Measurements from ENCODE around the gene RHAG.

RHAG gene

GRCh38 chr6:49563006-49563886, 73.4 kb downstream of the RHAG start:
- DNase-seq: no peak

GRCh38 chr6:49558238-49558637, 78.4 kb downstream of the RHAG start:
- no peak for DNase-seq

DNA sequence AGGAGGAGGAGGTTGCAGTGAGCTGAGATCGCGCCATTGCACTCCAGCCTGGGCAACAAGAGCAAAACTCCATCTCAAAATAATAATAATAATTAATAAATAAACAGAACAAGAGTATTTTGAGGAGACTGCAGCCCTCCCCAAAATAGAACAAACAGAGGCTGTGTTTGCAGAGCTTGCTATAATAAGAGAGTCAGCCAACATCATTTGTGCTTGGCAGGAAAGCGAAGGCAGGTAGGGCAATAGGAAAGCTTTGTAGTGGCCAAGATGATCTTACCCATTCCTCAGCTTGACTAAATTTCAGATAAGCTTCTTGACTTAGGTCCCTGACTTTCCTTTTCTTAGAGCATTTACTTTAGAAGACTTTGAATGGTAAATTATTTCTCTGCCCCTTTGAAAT, 79.5 kb downstream of the RHAG start:
- no peak for DNase-seq

DNA sequence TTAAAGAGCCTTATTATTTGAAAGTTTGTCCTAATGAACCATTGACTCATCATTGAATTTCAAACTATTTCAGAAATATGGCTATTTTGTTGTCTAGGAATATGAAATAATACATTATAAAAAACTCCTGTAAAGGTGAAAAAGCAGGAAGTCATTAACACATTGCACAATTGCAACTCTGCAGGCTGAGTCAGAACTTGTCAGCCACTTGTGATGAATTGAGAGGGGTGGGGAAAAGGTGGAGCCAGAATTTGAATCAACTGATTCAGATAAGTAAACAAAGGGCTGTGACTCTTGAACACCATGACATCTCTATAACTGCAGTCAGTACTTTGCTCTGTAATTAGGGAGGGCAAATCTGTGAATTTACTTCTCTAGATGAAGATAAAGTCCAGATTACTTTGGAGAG, 80.2 kb downstream of the RHAG start:
- no peak for DNase-seq

- DNase-seq: no peak
Measured at GRCh38 chr6:49555951-49556350, 80.7 kb downstream of the RHAG start.

All from activated CD4-positive, alpha-beta T cell treated with anti-CD3 and anti-CD28 coated beads for 1 hour (primary cell).